ENCODE results near the gene SYNDIG1.

SYNDIG1 gene

DNA sequence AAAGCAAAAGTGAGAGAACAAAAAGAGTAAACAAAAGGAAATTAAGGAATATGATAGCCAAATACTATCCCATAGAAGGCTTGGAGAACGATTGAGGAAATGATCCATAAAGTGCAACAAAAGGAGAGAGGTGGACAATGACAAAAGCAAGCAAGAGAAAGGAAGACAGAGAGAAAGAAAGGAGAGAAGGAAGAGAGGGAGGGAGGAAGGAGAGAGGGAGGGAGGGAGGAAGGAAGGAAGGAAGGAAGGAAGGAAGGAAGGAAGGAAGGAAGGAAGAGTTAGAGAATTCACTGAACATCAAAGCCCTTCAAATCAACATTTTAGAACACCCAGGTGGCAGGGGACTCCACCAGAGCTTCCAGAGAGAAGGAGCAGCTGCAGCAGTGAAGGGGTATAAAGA, 185.0 kb downstream of the SYNDIG1 start:
- no peak for DNase-seq (ENCODE audit: low read depth, low spot score)

DNA sequence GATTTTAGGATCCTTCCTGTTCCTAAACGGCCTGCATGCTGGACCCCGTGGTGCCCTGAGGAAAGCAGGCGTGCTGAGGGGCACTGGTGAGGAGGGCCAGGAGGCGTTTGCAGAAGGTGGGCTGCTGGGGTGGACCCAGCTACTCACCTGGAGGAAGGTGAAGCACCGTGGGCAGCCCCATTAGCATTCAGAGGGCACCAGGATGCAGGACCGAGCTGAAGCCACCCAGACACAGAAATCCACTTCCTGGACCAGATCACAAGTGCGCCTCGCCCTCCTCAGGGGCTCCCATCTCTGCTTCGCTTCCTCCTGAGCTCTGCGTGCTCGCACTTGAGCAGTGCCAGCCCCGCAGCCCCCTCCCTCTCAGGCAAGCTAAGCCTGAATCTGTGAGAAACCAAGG, 187.0 kb downstream of the SYNDIG1 start:
- DNase-seq (ENCODE audit: low read depth, low spot score): no peak

GRCh38 chr20:24657196-24657595, 187.8 kb downstream of the SYNDIG1 start:
- DNase-seq (ENCODE audit: low read depth, low spot score): no peak

DNA sequence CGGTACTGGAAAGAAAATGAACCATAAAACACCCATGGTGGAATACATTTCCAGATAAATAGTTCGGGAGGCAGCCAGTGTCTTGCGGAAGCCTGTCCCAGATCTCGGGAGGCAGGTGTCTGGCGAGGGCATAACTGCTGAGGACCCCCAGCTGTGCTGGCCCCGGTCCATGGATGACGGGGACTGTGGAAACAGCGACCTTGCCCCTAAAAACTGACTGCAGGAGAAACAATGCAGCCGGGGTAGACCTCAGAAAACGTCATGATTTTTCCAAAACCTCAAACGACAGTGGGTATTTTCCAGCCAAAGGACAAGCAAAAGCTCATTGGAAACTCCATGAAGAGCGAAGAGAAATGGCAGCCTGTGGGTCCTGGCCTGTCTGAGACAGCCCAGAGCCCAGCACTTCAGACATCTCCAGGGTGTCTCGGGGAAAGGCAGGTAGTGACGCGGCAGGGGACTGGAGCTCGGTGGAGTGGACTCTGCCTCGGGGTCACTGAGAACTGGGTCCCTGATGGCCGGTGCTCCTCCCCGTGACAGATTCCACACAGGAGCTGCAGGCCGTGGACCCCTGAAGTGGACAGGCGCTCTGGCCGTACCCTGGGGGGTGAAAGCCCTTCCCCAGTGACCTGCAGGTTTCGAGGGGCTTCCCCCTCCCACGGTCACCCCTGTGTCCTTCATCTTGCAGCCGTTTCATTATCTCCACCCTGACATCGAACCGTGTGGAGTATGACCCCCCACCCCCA, 188.6 kb downstream of the SYNDIG1 start:
- DNase-seq (ENCODE audit: low read depth, low spot score): no peak

DNA sequence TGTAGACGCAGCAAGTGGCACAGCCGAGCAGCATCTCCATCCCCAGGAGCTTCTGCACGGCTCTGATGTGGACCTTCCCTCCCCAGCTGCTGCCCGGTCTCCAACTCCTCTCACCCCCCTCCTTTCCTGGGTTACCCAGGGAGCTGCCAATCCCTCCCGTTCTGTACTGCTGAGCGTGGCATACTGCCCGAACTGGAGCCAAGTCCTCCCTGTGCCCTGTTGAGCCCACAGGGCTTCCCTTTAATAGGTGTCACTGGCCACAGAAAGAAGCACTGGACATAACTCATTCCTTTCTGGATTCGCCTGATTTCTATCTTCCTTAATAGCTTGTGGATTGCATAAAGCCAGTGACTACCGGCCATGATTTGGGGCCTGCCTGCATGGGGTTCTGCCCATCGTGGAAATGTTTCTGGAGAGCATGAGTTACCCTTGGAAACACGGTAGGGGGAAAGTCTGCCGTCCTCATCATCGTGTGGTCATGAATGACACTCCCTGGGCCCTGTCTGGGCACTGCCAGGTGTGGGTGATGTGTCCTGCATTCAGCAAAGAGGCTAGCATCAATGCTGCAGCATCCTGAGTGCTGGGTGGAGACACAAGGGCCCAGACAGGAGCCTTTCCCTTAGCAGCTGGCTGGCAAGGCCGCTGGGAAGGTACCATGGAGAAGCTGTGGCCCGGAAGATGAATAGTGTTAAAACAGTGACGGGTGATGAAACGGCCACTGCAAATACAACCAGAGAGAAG, 189.7 kb downstream of the SYNDIG1 start:
- DNase-seq (ENCODE audit: low read depth, low spot score): no peak

DNA sequence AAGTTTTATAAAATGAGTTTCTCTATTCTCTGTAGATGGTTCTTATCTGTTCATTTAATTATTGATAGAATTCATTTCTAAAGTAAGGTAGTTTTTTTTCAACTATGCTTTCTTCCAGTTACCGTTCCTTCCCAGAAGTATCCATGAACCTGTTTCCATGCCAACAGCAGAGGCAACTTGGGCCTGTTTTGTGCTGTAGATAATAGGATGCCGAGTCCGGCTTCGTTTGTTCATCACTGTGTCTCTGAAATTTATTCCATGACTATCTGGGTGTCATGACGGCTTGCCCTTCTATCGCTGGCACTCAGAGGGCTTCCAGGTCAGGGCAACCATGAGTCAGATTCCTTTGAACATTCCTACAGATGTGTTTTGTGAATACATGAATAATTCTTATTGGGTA, 190.4 kb downstream of the SYNDIG1 start:
- no peak for DNase-seq (ENCODE audit: low read depth, low spot score)

DNA sequence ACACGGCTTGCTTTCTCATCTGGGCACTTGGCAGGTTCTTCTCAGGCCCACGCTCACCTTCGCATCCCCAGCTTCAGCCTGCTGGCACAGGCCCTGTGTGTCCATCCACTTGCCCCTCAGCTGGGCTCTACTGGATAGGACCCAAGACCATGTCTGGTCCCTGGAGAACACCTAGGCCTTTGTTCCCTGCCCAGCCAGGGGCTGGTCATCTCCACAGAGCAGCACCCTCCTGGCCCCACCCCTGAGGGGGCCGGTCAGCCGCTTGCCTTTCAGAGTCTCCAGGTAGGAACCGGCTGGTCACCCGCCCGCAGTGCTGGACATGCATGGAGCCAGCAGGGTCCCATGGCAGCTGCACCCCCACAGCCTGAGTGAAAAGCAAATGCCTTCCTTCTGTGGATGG, 191.2 kb downstream of the SYNDIG1 start:
- DNase-seq (ENCODE audit: low read depth, low spot score): no peak

- no peak for DNase-seq (ENCODE audit: low read depth, low spot score)
Measured at GRCh38 chr20:24661255-24661654, 191.8 kb downstream of the SYNDIG1 start.

GRCh38 chr20:24662322-24662721, 192.9 kb downstream of the SYNDIG1 start:
- no peak for DNase-seq (ENCODE audit: low read depth, low spot score)

GRCh38 chr20:24662752-24663365, 193.4 kb downstream of the SYNDIG1 start:
- no peak for DNase-seq (ENCODE audit: low read depth, low spot score)

DNA sequence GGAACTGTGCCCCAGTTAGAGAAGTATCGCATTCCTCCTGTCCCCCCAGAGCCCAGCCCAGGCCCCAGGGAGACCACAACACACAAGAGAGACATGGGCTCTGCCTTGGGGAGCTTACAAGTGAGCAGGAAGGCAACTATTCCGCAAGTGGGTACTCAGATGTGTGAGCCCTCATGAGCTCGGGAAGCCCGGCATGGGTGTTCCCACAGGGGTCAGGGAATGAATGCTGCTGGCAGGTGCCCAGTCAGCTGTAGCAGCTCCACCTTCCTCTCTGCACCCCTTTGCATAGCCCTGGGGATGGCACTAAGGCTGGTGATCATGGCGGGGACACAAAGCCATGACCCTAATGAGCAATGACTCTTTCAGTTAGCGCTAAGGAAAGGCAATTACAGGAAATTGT, 194.1 kb downstream of the SYNDIG1 start:
- no peak for DNase-seq (ENCODE audit: low read depth, low spot score)

- DNase-seq (ENCODE audit: low read depth, low spot score): no peak
Measured at GRCh38 chr20:24664266-24664986, 195.0 kb downstream of the SYNDIG1 start.

DNA sequence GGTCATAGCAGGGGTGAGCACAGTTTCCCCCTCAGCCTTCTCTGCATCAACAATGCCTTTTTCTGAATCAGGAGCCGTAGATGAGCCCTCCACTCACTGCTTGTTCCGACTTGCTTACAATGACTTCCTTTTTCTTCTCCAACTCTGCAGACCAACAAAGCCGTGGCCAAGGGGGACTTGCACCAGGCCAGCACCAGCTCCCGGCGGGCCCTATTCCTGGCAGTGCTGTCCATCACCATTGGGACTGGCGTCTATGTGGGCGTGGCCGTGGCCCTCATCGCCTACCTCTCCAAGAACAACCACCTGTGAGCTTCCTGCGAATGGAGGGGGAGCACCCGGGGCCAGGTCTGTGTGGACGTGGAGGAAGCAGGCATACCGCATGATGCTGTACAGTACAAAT, 195.8 kb downstream of the SYNDIG1 start:
- DNase-seq (ENCODE audit: low read depth, low spot score): no peak

- no peak for DNase-seq (ENCODE audit: low read depth, low spot score)
Measured at GRCh38 chr20:24665741-24666191, 196.3 kb downstream of the SYNDIG1 start.

DNA sequence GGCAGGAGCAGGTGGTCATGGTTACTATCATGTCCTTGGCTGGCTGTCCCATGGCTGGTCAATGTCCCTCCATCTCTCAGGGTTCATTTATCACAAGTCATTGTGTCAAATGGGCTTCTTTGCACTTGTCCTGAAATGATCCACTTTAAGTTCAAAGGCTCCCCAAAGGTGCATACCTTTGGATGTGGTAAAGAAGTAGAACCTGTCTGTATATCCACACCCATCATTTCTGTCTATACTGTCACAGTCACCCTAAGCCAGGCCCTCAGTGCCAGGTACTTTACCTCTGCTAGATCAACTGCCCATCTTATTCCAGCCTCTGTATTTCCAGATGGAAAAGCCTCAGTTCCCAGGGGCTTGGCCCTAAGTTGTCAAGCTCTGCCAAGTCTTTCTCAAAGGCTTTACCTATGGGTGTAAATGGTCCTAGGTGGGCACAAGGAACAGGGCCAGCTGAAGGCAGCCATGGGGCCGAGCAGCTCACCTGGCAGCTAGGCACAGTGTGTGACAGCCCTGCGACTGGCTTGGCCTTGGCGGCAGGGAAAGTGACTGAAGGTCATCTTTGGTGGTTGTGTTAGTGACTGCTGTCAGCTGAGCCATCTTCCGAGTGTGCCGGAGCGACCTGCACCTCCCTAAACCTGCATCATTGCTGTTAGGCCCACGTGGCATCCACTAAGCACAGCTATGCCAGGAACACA, 198.4 kb downstream of the SYNDIG1 start:
- no peak for DNase-seq (ENCODE audit: low read depth, low spot score)

DNA sequence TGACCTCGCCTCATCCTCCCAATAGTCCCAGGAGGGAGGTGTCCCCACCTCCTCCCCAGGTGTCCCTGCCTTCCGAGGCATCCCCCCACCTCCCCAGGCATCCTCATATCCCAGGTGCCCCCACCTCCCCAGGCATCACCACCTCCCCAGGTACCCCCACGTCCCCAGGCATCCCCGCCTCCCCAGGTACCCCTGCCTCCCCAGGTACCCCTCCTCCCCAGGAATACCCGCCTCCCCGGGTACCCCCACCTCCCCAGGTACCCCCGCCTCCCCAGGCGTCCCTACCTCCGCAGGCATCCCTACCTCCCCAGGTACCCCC, 198.9 kb downstream of the SYNDIG1 start:
- no peak for DNase-seq (ENCODE audit: low read depth, low spot score)

GRCh38 chr20:24668791-24669190, 199.4 kb downstream of the SYNDIG1 start:
- no peak for DNase-seq (ENCODE audit: low read depth, low spot score)

DNA sequence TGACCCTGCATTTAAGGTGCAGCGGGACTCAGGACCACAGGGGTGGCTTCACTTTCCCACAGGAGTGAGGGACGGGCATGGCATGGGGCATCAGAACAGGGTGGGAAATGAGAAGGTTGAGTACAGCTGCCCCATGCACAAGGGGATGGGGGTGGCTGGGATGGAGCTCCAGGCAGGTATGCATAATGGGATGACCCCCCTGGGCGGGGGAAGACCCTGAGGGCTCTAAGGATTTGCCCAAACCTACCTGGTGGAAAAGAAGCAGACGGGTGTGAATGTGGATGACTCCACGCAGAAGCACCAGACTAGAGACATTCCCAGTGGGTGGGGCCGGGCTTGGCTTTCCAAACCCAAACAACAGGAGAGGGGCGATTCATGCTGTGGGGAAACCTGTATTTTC, 200.3 kb downstream of the SYNDIG1 start:
- DNase-seq (ENCODE audit: low read depth, low spot score): no peak

DNA sequence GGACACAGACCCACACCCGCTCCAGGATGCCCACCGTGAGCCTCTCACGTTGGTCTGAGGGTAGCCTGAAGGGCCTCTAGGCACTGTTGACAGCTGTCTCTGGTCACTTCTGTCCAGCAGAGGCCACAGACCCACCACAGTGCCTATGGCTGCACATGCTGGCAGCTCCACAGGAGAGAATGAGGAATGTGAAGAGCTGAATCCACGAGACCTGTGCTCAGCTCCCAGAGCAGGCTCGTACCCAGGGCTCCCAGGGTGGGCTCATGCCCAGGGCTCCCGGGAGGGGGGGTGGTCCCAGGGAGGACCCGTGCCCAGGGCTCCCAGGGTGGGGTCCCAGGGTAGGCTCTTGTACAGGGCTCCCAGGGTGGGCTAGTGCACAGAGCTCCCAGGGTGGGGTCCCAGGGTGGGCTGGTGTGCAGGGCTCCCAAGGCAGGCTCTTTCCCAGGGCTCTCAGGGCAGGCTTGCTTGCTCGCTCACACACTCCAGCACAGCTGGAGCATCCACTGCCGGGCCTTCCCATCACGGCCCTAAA, 201.0 kb downstream of the SYNDIG1 start:
- no peak for DNase-seq (ENCODE audit: low read depth, low spot score)

DNA sequence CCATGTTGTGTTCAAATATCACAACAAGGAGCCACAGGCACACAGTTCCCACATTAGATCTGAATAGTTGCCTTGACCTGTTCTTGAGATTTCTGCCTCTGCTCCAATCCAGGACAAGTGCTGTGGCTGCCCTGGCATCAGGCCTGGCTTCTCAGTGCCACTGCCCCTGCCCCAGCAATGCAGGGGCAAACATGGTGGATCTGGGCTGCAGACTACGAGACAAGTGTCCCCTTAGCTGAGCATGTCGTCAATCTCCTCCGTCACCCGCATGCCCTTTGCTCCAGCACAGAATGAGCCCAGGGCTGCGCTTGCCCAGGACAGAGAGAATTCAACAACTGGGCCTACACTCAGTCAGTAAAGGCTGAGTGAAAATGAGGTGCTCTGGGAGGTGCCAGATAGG, 201.6 kb downstream of the SYNDIG1 start:
- DNase-seq (ENCODE audit: low read depth, low spot score): no peak

- no peak for DNase-seq (ENCODE audit: low read depth, low spot score)
Measured at GRCh38 chr20:24672181-24672880, 202.9 kb downstream of the SYNDIG1 start.

All from iPS DF 19.7 (cell line).